ENCODE results near the gene NOPCHAP1. TPM values are rescaled to one million over a fixed set of nuclear protein-coding genes. Genes with fewer than 3 reads are reported as not detected.

NOPCHAP1 gene
- polyA plus RNA-seq, 4 donors = 10.4 to 14.2 (median 12.5) TPM

- DNase-seq (ENCODE audit: low read depth in 4 of 4, low spot score in 2 of 4) = no peak
Observed at GRCh38 chr12:105015543-105015942, 29.4 kb downstream of the NOPCHAP1 start.

GRCh38 chr12:105018012-105018411, 31.9 kb downstream of the NOPCHAP1 start:
- DNase-seq (ENCODE audit: low read depth in 4 of 4, low spot score in 2 of 4) = no peak

- DNase-seq (ENCODE audit: low read depth in 4 of 4, low spot score in 2 of 4) = no peak
Observed at GRCh38 chr12:105018776-105019175, 32.7 kb downstream of the NOPCHAP1 start.

- DNase-seq (ENCODE audit: low read depth in 4 of 4, low spot score in 2 of 4) = no peak
Observed at GRCh38 chr12:105020241-105020962, 34.3 kb downstream of the NOPCHAP1 start.

GRCh38 chr12:105024928-105025327, 38.8 kb downstream of the NOPCHAP1 start:
- peak in 1 of 4 donors; percentile 19 for DNase-seq (ENCODE audit: low read depth in 4 of 4, low spot score in 2 of 4)

GRCh38 chr12:105025890-105026289, 39.8 kb downstream of the NOPCHAP1 start:
- peak; percentile 42 to 75 (median 64) for DNase-seq (ENCODE audit: low read depth in 4 of 4, low spot score in 2 of 4)

GRCh38 chr12:105026411-105026810, 40.3 kb downstream of the NOPCHAP1 start:
- peak in 3 of 4 donors; percentile 7 to 44 (median 10) for DNase-seq (ENCODE audit: low read depth in 4 of 4, low spot score in 2 of 4)

- no peak for DNase-seq (ENCODE audit: low read depth in 4 of 4, low spot score in 2 of 4)
Observed at GRCh38 chr12:105030820-105031807, 45.0 kb downstream of the NOPCHAP1 start.

- DNase-seq (ENCODE audit: low read depth in 4 of 4, low spot score in 2 of 4) = no peak
Observed at GRCh38 chr12:105032703-105033357, 46.7 kb downstream of the NOPCHAP1 start.

- no peak for DNase-seq (ENCODE audit: low read depth in 4 of 4, low spot score in 2 of 4)
Observed at GRCh38 chr12:105033851-105034250, 47.7 kb downstream of the NOPCHAP1 start.

Other genes with a start within 250 kb of the NOPCHAP1 start
- gene SLC41A2, start 28.0 kb upstream of the NOPCHAP1 start, polyA plus RNA-seq (ENCODE audit: insufficient read length in 4 of 4) = 1 to 10 TPM; 4.0 to 6.8 (median 5.3) TPM
- 1 to 10 TPM in 2 of 4 donors, under 1 TPM in 2; 0.72 to 1.5 (median 1.2) TPM for gene ALDH1L2, start 98.1 kb downstream of the NOPCHAP1 start, polyA plus RNA-seq (ENCODE audit: insufficient read length in 4 of 4)
- 10 to 100 TPM; 50.7 to 81.4 (median 57.7) TPM for gene WASHC4, start 121.4 kb downstream of the NOPCHAP1 start, polyA plus RNA-seq (ENCODE audit: insufficient read length in 4 of 4)
- gene APPL2, start 249.9 kb downstream of the NOPCHAP1 start, polyA plus RNA-seq (ENCODE audit: insufficient read length in 4 of 4) = 100 to 1,000 TPM in 2 of 4 donors, 10 to 100 TPM in 2; 67.2 to 111 (median 89.9) TPM